ENCODE results near the gene STBD1.

DNA sequence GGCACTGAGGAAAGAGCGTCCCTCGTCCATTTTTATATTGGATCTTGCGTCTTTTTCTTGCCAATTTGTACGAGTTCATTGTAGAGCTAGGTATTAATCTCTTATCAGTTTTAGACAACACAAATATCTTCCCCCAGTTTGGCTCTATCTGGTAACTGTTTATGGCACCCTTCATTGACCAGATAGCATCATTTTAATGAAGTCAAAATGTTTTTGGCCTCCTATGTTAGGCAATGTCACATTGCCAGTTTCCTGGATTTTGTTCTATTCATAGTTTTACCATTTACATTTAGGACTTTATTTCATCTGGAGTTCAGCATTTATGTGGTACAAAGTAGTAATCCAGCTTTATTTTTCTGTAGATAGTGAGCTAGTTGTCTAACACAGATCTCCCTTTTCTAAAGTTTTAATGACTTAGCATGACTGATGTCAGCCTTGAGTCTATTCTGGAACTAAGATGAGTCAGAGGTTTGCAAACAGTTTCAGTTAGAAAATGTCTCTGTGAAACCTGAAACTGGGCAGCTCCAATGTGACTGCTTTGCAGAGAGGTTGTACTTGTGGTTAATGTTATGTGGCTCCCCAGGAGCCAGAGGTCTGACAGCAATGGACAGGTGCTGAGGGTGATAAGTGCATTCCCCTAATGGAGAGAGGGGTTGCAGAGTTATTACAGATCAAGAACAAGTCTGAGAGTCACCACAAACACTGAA lies 5.3 kb upstream of the STBD1 start:
- TF ChIP-seq, protein P1, sequence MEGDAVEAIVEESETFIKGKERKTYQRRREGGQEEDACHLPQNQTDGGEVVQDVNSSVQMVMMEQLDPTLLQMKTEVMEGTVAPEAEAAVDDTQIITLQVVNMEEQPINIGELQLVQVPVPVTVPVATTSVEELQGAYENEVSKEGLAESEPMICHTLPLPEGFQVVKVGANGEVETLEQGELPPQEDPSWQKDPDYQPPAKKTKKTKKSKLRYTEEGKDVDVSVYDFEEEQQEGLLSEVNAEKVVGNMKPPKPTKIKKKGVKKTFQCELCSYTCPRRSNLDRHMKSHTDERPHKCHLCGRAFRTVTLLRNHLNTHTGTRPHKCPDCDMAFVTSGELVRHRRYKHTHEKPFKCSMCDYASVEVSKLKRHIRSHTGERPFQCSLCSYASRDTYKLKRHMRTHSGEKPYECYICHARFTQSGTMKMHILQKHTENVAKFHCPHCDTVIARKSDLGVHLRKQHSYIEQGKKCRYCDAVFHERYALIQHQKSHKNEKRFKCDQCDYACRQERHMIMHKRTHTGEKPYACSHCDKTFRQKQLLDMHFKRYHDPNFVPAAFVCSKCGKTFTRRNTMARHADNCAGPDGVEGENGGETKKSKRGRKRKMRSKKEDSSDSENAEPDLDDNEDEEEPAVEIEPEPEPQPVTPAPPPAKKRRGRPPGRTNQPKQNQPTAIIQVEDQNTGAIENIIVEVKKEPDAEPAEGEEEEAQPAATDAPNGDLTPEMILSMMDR (conservative IDR thresholded peaks at IDR 0.05; ENCODE audit: low read depth, low read length), result no peak
- no peak for TF ChIP-seq EZH2phosphoT487 (IDR thresholded peaks at IDR 0.05; ENCODE audit: borderline replicate concordance, low read length)
- TF ChIP-seq EZH2 (IDR thresholded peaks at IDR 0.05; ENCODE audit: low read length, unreplicated experiment), result no peak

All from PC-3 (cell line).